Chondrocyte (in vitro differentiated cells): Measurements from ENCODE around the gene MAP3K20. TPM values are rescaled to one million over a fixed set of nuclear protein-coding genes. Genes with fewer than 3 reads are reported as not detected.

ENCODE experiments used
- DNase-seq: peaks from one replicate; pipeline ENCODE4 v3.0.0; 2021; ENCODE audit warnings: mixed read lengths, low spot score
- H3K27ac Mint-ChIP-seq: one replicate; pipeline ENCODE4 v1.8.0; 2021; ENCODE audit warnings: mild to moderate bottlenecking, moderate library complexity, mixed read lengths; ENCODE audit not compliant: unreplicated experiment
- H3K27me3 Mint-ChIP-seq: 2 replicates; pipeline ENCODE4 v1.8.0; 2021; ENCODE audit warnings: low read depth, mixed read lengths
- H3K36me3 Mint-ChIP-seq: 2 replicates; pipeline ENCODE4 v1.8.0; 2021; ENCODE audit warnings: low read depth, mixed read lengths
- H3K4me1 Mint-ChIP-seq: 2 replicates; pipeline ENCODE4 v1.8.0; 2021; ENCODE audit warnings: low read depth, mild to moderate bottlenecking, mixed read lengths
- H3K4me3 Mint-ChIP-seq: one replicate; pipeline ENCODE4 v1.8.0; 2021; ENCODE audit warnings: mild to moderate bottlenecking, moderate library complexity, mixed read lengths; ENCODE audit not compliant: unreplicated experiment
- H3K9me3 Mint-ChIP-seq: 2 replicates; pipeline ENCODE4 v1.8.0; 2021; ENCODE audit warnings: low read depth, mixed read lengths
- total RNA-seq: library from RNA; stranded (reverse); gene quantifications from 3 replicates; pipeline ENCODE4 v1.2.1, GENCODE V29; 2021
- TF ChIP-seq, protein P1 (sequence below): fragments of 200-600 bp; sonication (generic); IDR thresholded peaks from 2 replicates; pipeline ENCODE4 v1.5.0; 2021; ENCODE audit warnings: antibody characterized with exemption, mild to moderate bottlenecking, moderate library complexity

Gene MAP3K20
- total RNA-seq, 1 donor from 2014 or later, result 68.5 TPM

DNA sequence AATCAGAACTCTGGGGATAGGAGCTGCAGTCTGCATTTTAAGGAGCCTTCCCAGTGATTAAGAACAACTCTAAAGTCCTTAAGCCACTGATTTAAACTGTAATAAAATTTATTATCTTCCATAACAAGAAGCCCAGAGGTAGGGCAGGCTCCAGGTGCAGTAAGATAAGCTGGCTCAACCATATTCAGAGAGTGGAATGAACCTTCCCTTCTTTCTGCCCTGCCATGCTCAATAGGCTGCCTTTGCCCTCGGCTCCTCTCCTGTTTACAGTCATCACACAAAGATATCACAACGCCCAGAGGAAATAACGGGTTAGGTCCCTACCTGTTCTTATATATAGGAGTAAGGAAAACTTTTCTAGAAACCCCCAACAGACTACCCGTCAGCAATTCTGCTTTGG, 188.5 kb downstream of the MAP3K20 start:
- H3K27ac Mint-ChIP-seq, result no peak overlapping the region
- H3K27me3 Mint-ChIP-seq, result no peaks in the 10 kb centered on the region
- TF ChIP-seq, protein P1, sequence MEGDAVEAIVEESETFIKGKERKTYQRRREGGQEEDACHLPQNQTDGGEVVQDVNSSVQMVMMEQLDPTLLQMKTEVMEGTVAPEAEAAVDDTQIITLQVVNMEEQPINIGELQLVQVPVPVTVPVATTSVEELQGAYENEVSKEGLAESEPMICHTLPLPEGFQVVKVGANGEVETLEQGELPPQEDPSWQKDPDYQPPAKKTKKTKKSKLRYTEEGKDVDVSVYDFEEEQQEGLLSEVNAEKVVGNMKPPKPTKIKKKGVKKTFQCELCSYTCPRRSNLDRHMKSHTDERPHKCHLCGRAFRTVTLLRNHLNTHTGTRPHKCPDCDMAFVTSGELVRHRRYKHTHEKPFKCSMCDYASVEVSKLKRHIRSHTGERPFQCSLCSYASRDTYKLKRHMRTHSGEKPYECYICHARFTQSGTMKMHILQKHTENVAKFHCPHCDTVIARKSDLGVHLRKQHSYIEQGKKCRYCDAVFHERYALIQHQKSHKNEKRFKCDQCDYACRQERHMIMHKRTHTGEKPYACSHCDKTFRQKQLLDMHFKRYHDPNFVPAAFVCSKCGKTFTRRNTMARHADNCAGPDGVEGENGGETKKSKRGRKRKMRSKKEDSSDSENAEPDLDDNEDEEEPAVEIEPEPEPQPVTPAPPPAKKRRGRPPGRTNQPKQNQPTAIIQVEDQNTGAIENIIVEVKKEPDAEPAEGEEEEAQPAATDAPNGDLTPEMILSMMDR, result no peak
- H3K9me3 Mint-ChIP-seq, result no peaks in the 10 kb centered on the region
- DNase-seq, result no peak
- H3K4me1 Mint-ChIP-seq, result no peaks in the 10 kb centered on the region
- H3K36me3 Mint-ChIP-seq, result peaks cover 40% of the 10 kb centered on the region
- H3K4me3 Mint-ChIP-seq, result no peak overlapping the region

DNA sequence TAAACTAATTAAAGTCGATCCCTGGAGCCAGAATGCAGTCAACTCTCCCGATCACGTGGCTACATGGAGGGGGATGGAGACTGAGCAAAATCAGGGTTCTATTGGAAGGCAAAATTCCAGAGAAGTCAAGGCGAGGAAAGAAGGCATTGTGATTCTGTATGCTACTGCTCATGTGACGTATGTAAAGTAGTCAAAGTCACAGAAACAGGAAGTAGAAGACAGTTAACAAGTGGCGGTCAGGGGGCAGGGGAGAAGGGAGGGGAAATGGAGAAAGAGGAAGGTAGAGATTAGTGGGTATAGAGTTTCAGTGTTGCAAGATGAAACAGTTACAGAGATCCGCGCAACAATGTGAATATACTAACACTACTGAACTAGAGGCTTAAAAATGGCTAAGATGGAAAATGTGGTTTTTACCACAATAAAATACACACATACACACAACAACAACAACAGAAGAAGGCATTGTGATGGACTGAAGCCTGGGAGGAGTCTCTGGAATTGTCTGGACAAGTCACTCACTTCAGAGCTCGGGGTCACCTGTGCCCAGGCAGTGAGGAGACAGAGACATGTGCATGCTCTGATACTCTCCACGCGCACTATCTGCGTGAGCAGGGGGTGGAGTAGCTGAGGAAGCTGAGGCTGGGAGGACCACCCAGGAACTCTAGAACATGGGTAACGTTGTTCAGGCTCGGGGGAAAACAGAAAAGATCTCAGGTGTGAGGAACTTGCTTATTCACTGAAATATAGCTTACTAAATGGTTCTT, 189.1 kb downstream of the MAP3K20 start:
- no peak for DNase-seq
- no peaks in the 10 kb centered on the region for H3K4me1 Mint-ChIP-seq
- TF ChIP-seq, protein P1, result no peak
- H3K36me3 Mint-ChIP-seq, result peaks cover 35% of the 10 kb centered on the region
- no peaks in the 10 kb centered on the region for H3K27me3 Mint-ChIP-seq
- H3K4me3 Mint-ChIP-seq, result no peak overlapping the region
- no peaks in the 10 kb centered on the region for H3K9me3 Mint-ChIP-seq
- H3K27ac Mint-ChIP-seq, result no peak overlapping the region

DNA sequence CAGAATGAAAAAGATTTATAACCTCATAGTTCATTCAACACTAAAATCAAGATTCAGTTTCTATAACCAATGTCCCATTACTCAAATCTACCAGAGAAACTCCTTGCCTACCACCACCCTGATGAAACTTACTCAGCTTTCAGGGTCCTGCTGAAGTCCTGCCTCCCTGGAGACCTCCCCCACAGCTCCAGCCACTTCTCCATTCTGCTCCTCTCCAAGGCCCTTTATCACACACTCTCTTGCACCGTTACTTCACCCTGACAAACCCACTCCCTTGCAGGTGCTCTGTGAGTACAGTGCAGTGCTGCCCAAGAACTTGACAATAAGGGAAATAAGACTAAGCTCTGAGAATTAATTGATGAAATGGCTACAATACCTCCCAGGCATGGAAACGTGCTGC, 195.5 kb downstream of the MAP3K20 start:
- no peak for DNase-seq
- Mint-ChIP-seq H3K36me3 (peaks cover 13% of the 10 kb centered on the region), H3K9me3 (peaks cover 3% of the 10 kb centered on the region), H3K4me3 (no peak overlapping the region), H3K27ac (no peak overlapping the region), H3K27me3 (no peaks in the 10 kb centered on the region), H3K4me1 (no peaks in the 10 kb centered on the region)
- TF ChIP-seq, protein P1, result no peak

DNA sequence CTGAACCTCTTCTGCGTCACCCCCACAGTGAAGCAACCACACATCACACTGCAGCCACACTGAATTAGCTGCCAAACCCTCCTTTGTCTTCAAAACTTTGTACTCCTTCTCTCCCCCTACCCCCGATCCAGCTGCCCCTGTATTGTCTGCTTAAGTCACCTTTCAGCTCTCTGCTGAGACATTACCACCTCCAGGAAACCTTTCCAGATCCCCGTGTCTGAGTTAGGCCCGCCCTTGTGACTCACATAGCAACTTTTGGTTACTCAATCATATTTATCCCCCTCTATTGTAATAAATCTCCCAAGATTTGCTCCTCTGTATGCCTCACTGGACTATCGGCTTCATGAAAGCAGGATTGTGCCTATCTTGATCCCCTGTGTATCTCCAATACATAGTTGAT, 196.2 kb downstream of the MAP3K20 start:
- TF ChIP-seq, protein P1, result no peak
- Mint-ChIP-seq H3K9me3 (peaks cover 3% of the 10 kb centered on the region), H3K4me3 (no peak overlapping the region), H3K36me3 (peaks cover 7% of the 10 kb centered on the region), H3K4me1 (no peaks in the 10 kb centered on the region), H3K27ac (no peak overlapping the region), H3K27me3 (no peaks in the 10 kb centered on the region)
- no peak for DNase-seq

DNA sequence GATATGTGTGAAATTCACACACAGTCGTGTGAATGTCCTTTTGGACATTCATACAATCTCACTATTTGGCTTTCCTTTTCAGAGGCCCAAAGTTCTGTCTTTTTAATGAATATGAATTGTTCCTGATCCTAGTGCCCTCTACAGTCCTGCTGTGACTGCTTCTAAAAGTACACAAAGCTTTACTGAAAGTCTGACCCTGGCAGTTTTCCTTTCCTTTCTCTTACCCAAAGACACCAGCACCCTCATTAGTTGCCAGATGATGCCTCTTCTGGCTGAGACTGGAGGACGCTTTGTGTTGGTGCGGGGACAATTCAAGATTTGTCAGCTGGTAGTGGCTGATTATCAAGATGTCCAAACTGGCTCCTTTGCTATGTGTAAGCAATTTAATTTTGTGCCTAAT, 197.2 kb downstream of the MAP3K20 start:
- DNase-seq, result no peak
- TF ChIP-seq, protein P1, result no peak
- no peak overlapping the region for H3K27ac Mint-ChIP-seq
- no peaks in the 10 kb centered on the region for H3K27me3 Mint-ChIP-seq
- H3K9me3 Mint-ChIP-seq, result peaks cover 3% of the 10 kb centered on the region
- no peak overlapping the region for H3K4me3 Mint-ChIP-seq
- no peaks in the 10 kb centered on the region for H3K4me1 Mint-ChIP-seq
- no peaks in the 10 kb centered on the region for H3K36me3 Mint-ChIP-seq
